SU-DHL-6 (cell line): ENCODE results near the gene ITFG1.

ENCODE experiments used
- H2AFZ ChIP-seq: fragments of 200-600 bp; sonication (generic); 2 replicates; pipeline ENCODE4 v1.6.1; 2014; ENCODE audit warnings: low read depth, mild to moderate bottlenecking, moderate library complexity, mixed read lengths, antibody characterized with exemption, low read length; ENCODE audit not compliant: severe bottlenecking
- H3F3A ChIP-seq: fragments of 200-600 bp; shearing (Covaris generic); 2 replicates; pipeline ENCODE4 v1.6.0; 2016; ENCODE audit warnings: antibody characterized with exemption, mild to moderate bottlenecking; ENCODE audit not compliant: insufficient read depth
- H3K27ac ChIP-seq: fragments of 200-600 bp; sonication (generic); 2 replicates; pipeline ENCODE4 v1.5.1; 2016; ENCODE audit warnings: low read depth, mild to moderate bottlenecking, low read length, moderate library complexity, mixed read lengths
- H3K27me3 ChIP-seq: fragments of 200-600 bp; sonication (generic), shearing (Covaris generic); 2 replicates; pipeline ENCODE4 v1.6.0; 2014; ENCODE audit warnings: mild to moderate bottlenecking, low read length
- H3K36me3 ChIP-seq: fragments of 200-600 bp; sonication (generic); 2 replicates; pipeline ENCODE4 v1.6.1; 2014; ENCODE audit warnings: mild to moderate bottlenecking, low read length, mixed read lengths
- H3K4me2 ChIP-seq: fragments of 300-600, 200-600 bp; shearing (Covaris generic), sonication (generic); 2 replicates; pipeline ENCODE4 v1.6.0; 2014; ENCODE audit warnings: low read length, low read depth, mild to moderate bottlenecking; ENCODE audit not compliant: poor library complexity, severe bottlenecking
- H3K4me3 ChIP-seq: fragments of 200-600 bp; sonication (generic); 2 replicates; pipeline ENCODE4 v1.5.1; 2014; ENCODE audit warnings: antibody characterized with exemption, low read length, mild to moderate bottlenecking, mixed read lengths; ENCODE audit not compliant: insufficient read depth, poor library complexity, severe bottlenecking
- H3K79me2 ChIP-seq: fragments of 200-600 bp; sonication (generic); 2 replicates; pipeline ENCODE4 v1.6.1; 2014; ENCODE audit warnings: mild to moderate bottlenecking, low read length, moderate library complexity; ENCODE audit not compliant: insufficient read depth
- H3K9ac ChIP-seq: fragments of 200-600 bp; sonication (generic); 2 replicates; pipeline ENCODE4 v1.7.0; 2014; ENCODE audit warnings: mild to moderate bottlenecking, low read length
- H3K9me2 ChIP-seq: fragments of 200-600 bp; sonication (generic); replicated peaks from 2 replicates; pipeline ENCODE4 v1.6.1; 2014; ENCODE audit warnings: low read length; ENCODE audit not compliant: insufficient read depth
- H3K9me3 ChIP-seq: fragments of 200-600 bp; sonication (generic); 2 replicates; pipeline ENCODE4 v1.6.1; 2014; ENCODE audit warnings: low read length, mixed read lengths; ENCODE audit not compliant: insufficient read depth
- H4K20me1 ChIP-seq: fragments of 200-600 bp; sonication (generic); 2 replicates; pipeline ENCODE4 v1.6.1; 2014; ENCODE audit warnings: low read depth, mild to moderate bottlenecking, antibody characterized with exemption, low read length, moderate library complexity, mixed read lengths
- EZH2phosphoT487 ChIP-seq: fragments of 200-600 bp; sonication (generic), shearing (Covaris generic); conservative IDR thresholded peaks from 2 replicates; pipeline ENCODE4 v1.6.1; 2018; ENCODE audit warnings: mild to moderate bottlenecking, antibody characterized with exemption, low read length, moderate library complexity, mixed read lengths
- TF ChIP-seq, protein P1 (sequence below): fragments of 200-600 bp; sonication (generic); IDR thresholded peaks from one replicate; pipeline ENCODE4 v1.5.1; 2017; ENCODE audit warnings: antibody characterized with exemption, mild to moderate bottlenecking, low read length, moderate library complexity; ENCODE audit not compliant: insufficient read depth, poor library complexity, severe bottlenecking

Gene ITFG1

DNA sequence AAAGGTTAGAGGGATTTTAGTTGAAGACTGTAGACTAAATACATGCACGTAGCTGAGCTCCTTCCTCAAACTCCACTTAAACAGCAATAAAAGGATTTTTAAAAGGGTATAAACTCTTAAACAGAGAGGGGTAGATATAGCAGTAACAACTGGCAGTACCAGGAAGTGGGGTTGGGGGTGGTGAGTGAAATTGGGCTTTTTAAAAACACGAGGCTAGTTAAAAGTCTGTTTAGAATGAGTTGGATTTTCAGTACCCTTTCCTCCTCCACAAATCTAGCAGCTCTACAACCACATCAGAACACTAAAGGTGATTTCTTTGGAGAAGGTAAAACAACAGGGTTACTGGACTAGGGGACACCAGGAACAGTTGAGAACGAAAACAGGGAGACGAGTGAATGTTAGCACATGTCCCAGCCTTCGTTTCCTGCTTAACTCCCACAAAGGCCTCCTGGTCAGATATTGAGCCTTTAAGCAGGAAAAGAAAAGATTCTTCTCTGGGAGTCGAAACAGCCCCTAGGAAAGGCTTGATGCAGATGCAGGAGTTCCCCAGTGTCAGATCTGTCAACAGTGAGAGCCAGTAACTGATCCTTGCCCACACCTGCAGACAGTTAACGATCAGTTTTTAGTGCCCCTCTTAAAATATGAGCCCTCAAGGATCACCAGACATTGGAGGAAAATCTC, 331.0 kb downstream of the ITFG1 start:
- H3K79me2 ChIP-seq: peaks cover 93% of the 10 kb centered on the region

DNA sequence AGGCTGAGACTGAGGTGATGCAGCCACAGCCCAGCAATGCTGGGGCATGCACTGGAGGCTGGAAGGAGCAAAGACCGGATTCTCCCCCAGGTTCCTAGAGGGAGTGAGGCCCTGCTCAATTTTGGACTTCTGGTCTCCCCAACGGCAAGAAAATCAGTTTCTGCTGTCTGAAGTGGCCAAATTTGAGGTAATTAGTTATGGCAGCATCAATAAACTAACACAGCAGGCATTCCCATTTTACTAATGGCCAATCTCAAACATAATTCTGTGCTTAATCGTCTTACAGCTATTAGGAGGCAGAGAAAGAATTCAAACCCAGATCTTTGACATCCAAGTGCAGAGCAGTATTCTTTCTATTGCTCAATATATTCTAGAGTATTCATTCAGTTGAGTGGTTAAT, 333.3 kb downstream of the ITFG1 start:
- H3K27me3 ChIP-seq: no peaks in the 10 kb centered on the region
- no peak overlapping the region for H3K4me2 ChIP-seq
- H3K79me2 ChIP-seq: peaks cover 70% of the 10 kb centered on the region
- H4K20me1 ChIP-seq: peaks cover 25% of the 10 kb centered on the region
- H3K36me3 ChIP-seq: peaks cover 37% of the 10 kb centered on the region
- H3K9me2 ChIP-seq: no peaks in the 10 kb centered on the region
- H3F3A ChIP-seq: no peaks in the 10 kb centered on the region; the same call in 1 of the 2 replicates
- TF ChIP-seq EZH2phosphoT487: no peak
- TF ChIP-seq, protein P1, sequence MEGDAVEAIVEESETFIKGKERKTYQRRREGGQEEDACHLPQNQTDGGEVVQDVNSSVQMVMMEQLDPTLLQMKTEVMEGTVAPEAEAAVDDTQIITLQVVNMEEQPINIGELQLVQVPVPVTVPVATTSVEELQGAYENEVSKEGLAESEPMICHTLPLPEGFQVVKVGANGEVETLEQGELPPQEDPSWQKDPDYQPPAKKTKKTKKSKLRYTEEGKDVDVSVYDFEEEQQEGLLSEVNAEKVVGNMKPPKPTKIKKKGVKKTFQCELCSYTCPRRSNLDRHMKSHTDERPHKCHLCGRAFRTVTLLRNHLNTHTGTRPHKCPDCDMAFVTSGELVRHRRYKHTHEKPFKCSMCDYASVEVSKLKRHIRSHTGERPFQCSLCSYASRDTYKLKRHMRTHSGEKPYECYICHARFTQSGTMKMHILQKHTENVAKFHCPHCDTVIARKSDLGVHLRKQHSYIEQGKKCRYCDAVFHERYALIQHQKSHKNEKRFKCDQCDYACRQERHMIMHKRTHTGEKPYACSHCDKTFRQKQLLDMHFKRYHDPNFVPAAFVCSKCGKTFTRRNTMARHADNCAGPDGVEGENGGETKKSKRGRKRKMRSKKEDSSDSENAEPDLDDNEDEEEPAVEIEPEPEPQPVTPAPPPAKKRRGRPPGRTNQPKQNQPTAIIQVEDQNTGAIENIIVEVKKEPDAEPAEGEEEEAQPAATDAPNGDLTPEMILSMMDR: no peak
- H3K9me3 ChIP-seq: no peaks in the 10 kb centered on the region
- H3K27ac ChIP-seq: no peak overlapping the region
- H3K4me3 ChIP-seq: no peak overlapping the region
- H2AFZ ChIP-seq: no peak overlapping the region
- H3K9ac ChIP-seq: no peak overlapping the region

More for the DNA sequence above, 331.0 kb downstream of the ITFG1 start:
- TF ChIP-seq, protein P1: no peak
- TF ChIP-seq EZH2phosphoT487: no peak
- no peaks in the 10 kb centered on the region for H3K9me2 ChIP-seq
- no peak overlapping the region for H3K4me3 ChIP-seq
- H3K9ac ChIP-seq: no peak overlapping the region
- H3K4me2 ChIP-seq: no peak overlapping the region
- H2AFZ ChIP-seq: no peak overlapping the region
- no peak overlapping the region for H3K27ac ChIP-seq
- H4K20me1 ChIP-seq: peaks cover 38% of the 10 kb centered on the region
- no peaks in the 10 kb centered on the region for H3K9me3 ChIP-seq
- no peaks in the 10 kb centered on the region for H3K27me3 ChIP-seq
- peaks cover 25% of the 10 kb centered on the region for H3K36me3 ChIP-seq
- H3F3A ChIP-seq: no peaks in the 10 kb centered on the region; the same call in 1 of the 2 replicates

DNA sequence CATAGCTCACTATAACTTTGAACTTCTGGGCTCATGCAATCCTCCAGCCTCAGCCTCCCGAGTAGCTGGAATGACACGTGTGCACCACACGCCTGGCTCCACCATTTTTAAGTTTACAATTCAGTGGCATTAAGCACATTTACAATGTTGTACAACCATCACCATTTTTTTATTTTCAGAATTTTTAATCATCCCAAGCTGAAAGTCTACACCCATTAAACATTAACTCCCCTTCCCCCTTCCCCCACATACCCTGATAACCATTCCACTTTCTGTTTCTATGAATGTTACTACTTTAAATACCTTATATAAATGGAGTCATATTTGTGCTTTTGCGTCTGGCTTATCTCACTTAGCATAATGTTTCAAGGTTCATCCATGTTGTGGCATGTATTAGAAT, 335.1 kb downstream of the ITFG1 start:
- peaks cover 41% of the 10 kb centered on the region for H3K36me3 ChIP-seq
- no peak overlapping the region for H3K4me3 ChIP-seq
- H3K27ac ChIP-seq: no peak overlapping the region
- H3K27me3 ChIP-seq: no peaks in the 10 kb centered on the region
- H3F3A ChIP-seq: no peaks in the 10 kb centered on the region; the same call in 1 of the 2 replicates
- H3K9me2 ChIP-seq: no peaks in the 10 kb centered on the region
- TF ChIP-seq, protein P1: no peak
- no peaks in the 10 kb centered on the region for H3K9me3 ChIP-seq
- no peak overlapping the region for H3K9ac ChIP-seq
- no peak overlapping the region for H2AFZ ChIP-seq
- H3K79me2 ChIP-seq: peaks cover 53% of the 10 kb centered on the region
- H4K20me1 ChIP-seq: peaks cover 11% of the 10 kb centered on the region
- H3K4me2 ChIP-seq: no peak overlapping the region
